Measurements from ENCODE around the gene CHI3L1. TPM values are rescaled to one million over a fixed set of nuclear protein-coding genes. Genes with fewer than 3 reads are reported as not detected.

The CHI3L1 gene
- total RNA-seq, 1 experiment from 2014 or later, result not detected

- H3K27ac ChIP-seq (ENCODE audit: low read depth, low read length), result no peak overlapping the region
- DNase-seq (ENCODE audit: low read depth, low spot score) (no peak), ATAC-seq (peak; percentile 51)
- H3K4me1 ChIP-seq (ENCODE audit: control insufficient read depth in 1 of 2, insufficient read depth in 2 of 2, low read length in 2 of 2), result peaks cover 7 to 22% of the 10 kb centered on the region in 2 experiments; a peak in 3 of 4 replicates
- H3K4me3 ChIP-seq (replicated peaks in 1 of 2; ENCODE audit: low read depth in 1 of 2, low read length in 2 of 2), result no peak overlapping the region
- H3K27me3 ChIP-seq (ENCODE audit: insufficient read depth, low read length), result no peaks in the 10 kb centered on the region
- no TSS peak for BruUV-seq (replicated peaks)
- no peaks in the 10 kb centered on the region for H3K9me2 ChIP-seq (ENCODE audit: insufficient read depth)
- POLR2A ChIA-PET, result no interaction called here
- no peak overlapping the region for H2AFZ ChIP-seq (ENCODE audit: low read depth, low read length, poor library complexity, severe bottlenecking)
- RAD21 ChIA-PET (ENCODE audit: low non-redundant PET in 1 of 2, low total read pairs in 2 of 2, uncharacterized antibody in 2 of 2, unreplicated experiment in 2 of 2), result no interaction called here
- CTCF ChIA-PET, result interaction anchor here (1.3 to 3.1 kb wide), 4 partner anchors 9 to 38 kb away, joined by 3 to 12 read pairs (median 6); no protein-coding TSS in a partner anchor
- H3K36me3 ChIP-seq (ENCODE audit: control insufficient read depth in 1 of 2, insufficient read depth in 2 of 2, low read length in 2 of 2), result no peaks in the 10 kb centered on the region
- H3K9me3 ChIP-seq (ENCODE audit: control insufficient read depth in 1 of 2, insufficient read depth in 1 of 2, low read depth in 1 of 2, low read length in 2 of 2), result no peaks in the 10 kb centered on the region
- intact Hi-C loops (cut with micrococcal nuclease), result no loop called here
- 0 out of 2 replicates have a peak overlapping the region, but pooled peaks have one; percentile 12 for H3K4me2 ChIP-seq (ENCODE audit: low read length)
- TF ChIP-seq CEBPB (IDR thresholded peaks at IDR 0.05; ENCODE audit: low read depth) (no peak), SIN3A (IDR thresholded peaks at IDR 0.05; ENCODE audit: low read depth) (no peak), MAX (IDR thresholded peaks at IDR 0.05) (no peak), ATF3 (IDR thresholded peaks at IDR 0.05) (no peak), SRF (IDR thresholded peaks at IDR 0.05; ENCODE audit: low read depth) (no peak), EGR1 (IDR thresholded peaks at IDR 0.05; ENCODE audit: low read depth) (no peak), CBX3 (IDR thresholded peaks at IDR 0.05; ENCODE audit: low read depth) (no peak), TCF7L2 (IDR thresholded peaks at IDR 0.05; ENCODE audit: borderline replicate concordance, extremely low read depth, insufficient read depth, insufficient read length) (no peak), FOSL1 (IDR thresholded peaks at IDR 0.05; ENCODE audit: low read depth) (no peak), CTCF (IDR thresholded peaks at IDR 0.05 in 2 of 3, conservative IDR thresholded peaks at IDR 0.05 in 1 of 3; ENCODE audit: borderline replicate concordance in 1 of 3, insufficient read depth in 1 of 3, low read depth in 2 of 3, low read length in 2 of 3) (no peak), JUND (IDR thresholded peaks at IDR 0.05) (no peak), RAD21 (IDR thresholded peaks at IDR 0.05; ENCODE audit: low read depth) (no peak), POLR2AphosphoS5 (IDR thresholded peaks at IDR 0.05; ENCODE audit: low read depth, low read length) (no peak), ZNF274 (IDR thresholded peaks at IDR 0.05; ENCODE audit: low read depth, low read length) (no peak), EZH2 (IDR thresholded peaks at IDR 0.05) (no peak), EZH2phosphoT487 (IDR thresholded peaks at IDR 0.05; ENCODE audit: borderline replicate concordance) (no peak), POLR2A (IDR thresholded peaks at IDR 0.05; ENCODE audit: borderline replicate concordance, extremely low read depth, insufficient read depth, insufficient read length) (no peak), ZFX (IDR thresholded peaks at IDR 0.05) (no peak)
- no peaks in the 10 kb centered on the region for H3K79me2 ChIP-seq (ENCODE audit: insufficient read depth, low read length)
- H3K9ac ChIP-seq (ENCODE audit: low read length), result no peak overlapping the region
- H4K20me1 ChIP-seq (ENCODE audit: insufficient read depth), result no peaks in the 10 kb centered on the region
These were observed 52.4 kb downstream of the CHI3L1 start for GRCh38 chr1:203133970-203134725.
